Endothelial cell of coronary artery (primary cell): ENCODE measurements around the gene GLCE. TPM values are rescaled to one million over a fixed set of nuclear protein-coding genes. Genes with fewer than 3 reads are reported as not detected.

ENCODE experiments used
- total RNA-seq: library from RNA; depleted of rRNA; stranded (reverse); fragments of >200 nt; gene quantifications from 2 replicates; pipeline ENCODE4 v1.2.3, GENCODE V29; 2014

The GLCE gene
- 147 and 156 TPM in 2 replicates for total RNA-seq

DNA sequence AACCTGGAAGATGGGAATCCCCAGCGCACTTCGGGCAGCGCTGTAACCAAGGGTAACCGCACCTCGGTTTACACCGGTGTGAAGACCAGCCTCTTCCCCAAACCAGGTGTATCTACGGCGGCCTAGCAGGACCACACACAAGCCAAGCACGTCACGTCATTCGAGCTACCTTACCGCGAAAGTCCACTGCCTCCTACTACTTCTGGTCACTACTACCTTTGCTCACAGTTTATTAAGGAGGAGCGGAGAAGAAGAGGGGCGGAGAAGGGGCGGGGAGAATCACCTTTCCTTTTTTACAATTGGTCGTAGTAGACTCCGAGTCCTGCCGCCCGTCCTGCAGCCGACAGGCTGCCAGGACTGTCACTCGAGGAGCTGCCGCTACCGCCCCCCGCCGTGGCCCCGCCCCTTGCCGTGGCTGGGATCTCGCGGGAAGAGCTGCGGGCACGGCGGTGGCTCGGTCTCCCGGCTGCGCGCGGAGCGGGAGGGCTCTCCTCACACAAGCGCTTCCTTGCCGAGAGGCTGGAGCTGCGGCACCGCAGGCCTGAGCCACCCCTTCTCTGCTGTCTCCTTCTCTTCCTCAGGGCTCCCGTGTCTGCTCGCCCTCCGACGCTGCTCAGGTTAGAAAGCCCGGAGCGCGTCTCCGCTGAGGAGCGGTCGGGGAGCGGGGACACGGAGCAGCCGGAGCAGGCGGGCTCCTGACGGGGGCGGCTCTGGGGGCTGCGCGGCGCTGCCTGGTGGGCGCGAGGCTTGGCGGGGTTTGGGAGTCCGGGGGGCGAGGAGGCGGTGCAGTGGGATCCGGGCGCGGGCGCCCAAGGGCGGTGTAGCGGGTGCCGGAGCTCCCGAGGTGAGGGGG lies at the start of gene GLCE:
GLCE (plus strand) TSS at position 495 of the 853 bp plus-strand sequence. CDS start 95,172 bp downstream, outside the sequence.

DNA sequence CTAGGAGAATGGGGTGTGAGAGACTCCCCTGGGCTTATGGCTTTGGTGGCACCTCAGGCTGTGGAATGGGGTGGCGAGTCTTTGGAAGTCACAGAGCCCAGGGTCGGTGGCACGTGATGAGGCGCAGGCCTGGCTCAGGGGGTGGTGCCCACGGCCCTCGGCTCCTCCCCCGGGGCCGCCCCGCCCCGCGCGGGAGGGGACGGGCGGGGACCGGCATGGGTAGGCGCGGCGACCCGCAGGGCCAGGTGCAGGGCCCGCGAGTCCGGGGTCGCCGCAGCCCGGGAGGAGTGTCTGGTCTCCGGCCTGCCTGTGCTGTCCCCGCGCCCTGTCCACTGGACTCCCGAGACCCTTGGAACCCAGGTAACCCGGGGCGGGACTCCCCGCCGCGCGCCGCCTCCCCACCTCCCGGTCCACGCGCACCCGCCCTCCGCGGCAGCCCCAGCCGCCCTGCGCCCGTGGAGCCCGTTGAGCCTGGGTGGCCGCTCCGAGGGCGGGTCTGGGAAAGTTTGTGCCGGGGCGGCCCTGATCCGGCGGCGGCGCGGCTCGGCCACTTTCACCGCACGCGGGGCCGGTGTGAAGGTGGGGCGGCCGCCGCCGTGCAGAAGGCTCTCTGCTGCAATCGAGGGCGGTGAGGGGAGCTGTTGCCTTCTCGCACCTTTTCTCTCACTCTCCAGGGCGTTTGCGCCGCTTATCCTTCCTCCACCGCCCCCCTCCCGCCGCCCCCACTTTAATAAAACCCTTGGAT lies 138.4 kb downstream of the GLCE start, which contains the start of gene PAQR5:
PAQR5 (plus strand) TSS at position 216 of the 745 bp plus-strand sequence. CDS start 61,169 bp downstream, outside the sequence.

Other genes with a start within 250 kb of the GLCE start
- 1.0 and 1.4 TPM in 2 replicates for gene SPESP1, start 230.1 kb upstream of the GLCE start, total RNA-seq
- under 0.01 TPM in 1 of 2 replicates, not detected in the other for gene NOX5, start 145.9 kb upstream of the GLCE start, total RNA-seq
- 0.28 and 0.36 TPM in 2 replicates for gene PAQR5, start 138.3 kb downstream of the GLCE start, total RNA-seq